ENCODE data around the gene FAM3C. TPM values are rescaled to one million over a fixed set of nuclear protein-coding genes. Genes with fewer than 3 reads are reported as not detected.

The FAM3C gene
- total and polyA plus RNA-seq, 2 donors (not counting 1 experiment from before 2014, with no cell fraction given) = 26.3 to 60.8 TPM

DNA sequence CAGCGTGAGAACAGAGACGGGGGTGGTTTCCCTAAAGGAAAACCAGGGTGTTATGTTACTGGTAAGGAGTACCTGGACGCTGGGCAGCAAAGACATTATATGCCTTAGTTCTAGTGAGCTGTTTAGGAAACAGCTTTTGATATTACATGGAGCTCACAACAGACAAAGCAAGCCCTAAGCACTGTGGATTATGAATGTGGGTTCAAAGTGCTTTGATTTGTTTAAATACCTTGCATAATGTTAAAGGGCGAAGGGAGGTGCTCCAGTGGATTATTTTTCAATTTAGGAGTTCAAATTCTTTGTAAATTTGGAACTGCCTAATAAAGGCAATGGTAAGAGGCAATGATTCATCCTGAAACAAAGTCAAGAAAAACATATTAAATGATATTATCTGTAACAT, 53.5 kb downstream of the FAM3C start:
- Histone ChIP-seq H3K79me2 (ENCODE audit: control insufficient read depth, insufficient read depth, low read length) (no peaks in the 10 kb centered on the region), H3K36me3 (ENCODE audit: control insufficient read depth, insufficient read depth, low read length) (no peaks in the 10 kb centered on the region), H2AFZ (ENCODE audit: low read length) (no peak overlapping the region), H3K4me2 (ENCODE audit: extremely low read depth, insufficient read depth, low read length) (no peak overlapping the region), H3K27me3 (ENCODE audit: control insufficient read depth, insufficient read depth, low read length) (no peaks in the 10 kb centered on the region), H3K4me3 (replicated peaks in 1 of 4; ENCODE audit: control extremely low read depth in 1 of 4, insufficient read depth in 1 of 4, low read depth in 3 of 4, low read length in 4 of 4) (no peak overlapping the region), H4K20me1 (ENCODE audit: control insufficient read depth, extremely low read depth, insufficient read depth, low read length) (no peaks in the 10 kb centered on the region), H3K9me3 (ENCODE audit: control insufficient read depth, insufficient read depth, low read depth, low read length) (no peaks in the 10 kb centered on the region), H3K4me1 (ENCODE audit: control insufficient read depth, extremely low read depth, insufficient read depth, low read length) (no peaks in the 10 kb centered on the region), H3K27ac (ENCODE audit: insufficient read depth, low read length) (no peak overlapping the region), H3K9ac (ENCODE audit: insufficient read depth, low read length) (no peak overlapping the region)
- DNase-seq (ENCODE audit: low read depth in 2 of 2) = no peak
- TF ChIP-seq, protein P1, sequence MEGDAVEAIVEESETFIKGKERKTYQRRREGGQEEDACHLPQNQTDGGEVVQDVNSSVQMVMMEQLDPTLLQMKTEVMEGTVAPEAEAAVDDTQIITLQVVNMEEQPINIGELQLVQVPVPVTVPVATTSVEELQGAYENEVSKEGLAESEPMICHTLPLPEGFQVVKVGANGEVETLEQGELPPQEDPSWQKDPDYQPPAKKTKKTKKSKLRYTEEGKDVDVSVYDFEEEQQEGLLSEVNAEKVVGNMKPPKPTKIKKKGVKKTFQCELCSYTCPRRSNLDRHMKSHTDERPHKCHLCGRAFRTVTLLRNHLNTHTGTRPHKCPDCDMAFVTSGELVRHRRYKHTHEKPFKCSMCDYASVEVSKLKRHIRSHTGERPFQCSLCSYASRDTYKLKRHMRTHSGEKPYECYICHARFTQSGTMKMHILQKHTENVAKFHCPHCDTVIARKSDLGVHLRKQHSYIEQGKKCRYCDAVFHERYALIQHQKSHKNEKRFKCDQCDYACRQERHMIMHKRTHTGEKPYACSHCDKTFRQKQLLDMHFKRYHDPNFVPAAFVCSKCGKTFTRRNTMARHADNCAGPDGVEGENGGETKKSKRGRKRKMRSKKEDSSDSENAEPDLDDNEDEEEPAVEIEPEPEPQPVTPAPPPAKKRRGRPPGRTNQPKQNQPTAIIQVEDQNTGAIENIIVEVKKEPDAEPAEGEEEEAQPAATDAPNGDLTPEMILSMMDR (conservative IDR thresholded peaks at IDR 0.05 in 1 of 2, IDR thresholded peaks at IDR 0.05 in 1 of 2; ENCODE audit: low read depth in 1 of 2, low read length in 2 of 2) = no peak
- no peak for TF ChIP-seq EZH2 (IDR thresholded peaks at IDR 0.05; ENCODE audit: low read length, missing control alignments)

DNA sequence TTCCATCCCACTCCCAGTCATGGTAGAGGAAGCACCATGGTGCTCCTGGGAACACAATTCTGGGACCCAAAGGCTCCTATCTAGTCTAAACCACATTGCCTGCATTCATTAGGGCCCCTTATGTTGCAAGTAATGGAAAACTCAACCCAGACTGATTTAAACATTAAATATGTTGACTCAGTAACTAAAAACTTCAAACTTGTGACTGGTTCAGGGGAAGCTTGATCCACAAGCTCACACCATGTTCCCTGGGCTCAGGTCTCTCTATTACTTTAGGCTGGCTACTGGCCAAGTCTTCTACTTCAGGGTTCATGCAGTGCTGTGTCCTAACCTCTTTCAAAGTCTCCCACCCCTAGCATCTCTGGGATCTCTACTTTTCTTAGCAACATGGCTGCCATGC, 54.2 kb downstream of the FAM3C start:
- TF ChIP-seq EZH2 (IDR thresholded peaks at IDR 0.05; ENCODE audit: low read length, missing control alignments) = no peak
- TF ChIP-seq, protein P1 (conservative IDR thresholded peaks at IDR 0.05 in 1 of 2, IDR thresholded peaks at IDR 0.05 in 1 of 2; ENCODE audit: low read depth in 1 of 2, low read length in 2 of 2) = no peak
- Histone ChIP-seq H4K20me1 (ENCODE audit: control insufficient read depth, extremely low read depth, insufficient read depth, low read length) (no peaks in the 10 kb centered on the region), H2AFZ (ENCODE audit: low read length) (no peak overlapping the region), H3K79me2 (ENCODE audit: control insufficient read depth, insufficient read depth, low read length) (no peaks in the 10 kb centered on the region), H3K4me3 (replicated peaks in 1 of 4; ENCODE audit: control extremely low read depth in 1 of 4, insufficient read depth in 1 of 4, low read depth in 3 of 4, low read length in 4 of 4) (no peak overlapping the region), H3K4me1 (ENCODE audit: control insufficient read depth, extremely low read depth, insufficient read depth, low read length) (no peaks in the 10 kb centered on the region), H3K4me2 (ENCODE audit: extremely low read depth, insufficient read depth, low read length) (no peak overlapping the region), H3K36me3 (ENCODE audit: control insufficient read depth, insufficient read depth, low read length) (no peaks in the 10 kb centered on the region), H3K9ac (ENCODE audit: insufficient read depth, low read length) (no peak overlapping the region), H3K27ac (ENCODE audit: insufficient read depth, low read length) (no peak overlapping the region), H3K9me3 (ENCODE audit: control insufficient read depth, insufficient read depth, low read depth, low read length) (no peaks in the 10 kb centered on the region), H3K27me3 (ENCODE audit: control insufficient read depth, insufficient read depth, low read length) (no peaks in the 10 kb centered on the region)
- no peak for DNase-seq (ENCODE audit: low read depth in 2 of 2)

DNA sequence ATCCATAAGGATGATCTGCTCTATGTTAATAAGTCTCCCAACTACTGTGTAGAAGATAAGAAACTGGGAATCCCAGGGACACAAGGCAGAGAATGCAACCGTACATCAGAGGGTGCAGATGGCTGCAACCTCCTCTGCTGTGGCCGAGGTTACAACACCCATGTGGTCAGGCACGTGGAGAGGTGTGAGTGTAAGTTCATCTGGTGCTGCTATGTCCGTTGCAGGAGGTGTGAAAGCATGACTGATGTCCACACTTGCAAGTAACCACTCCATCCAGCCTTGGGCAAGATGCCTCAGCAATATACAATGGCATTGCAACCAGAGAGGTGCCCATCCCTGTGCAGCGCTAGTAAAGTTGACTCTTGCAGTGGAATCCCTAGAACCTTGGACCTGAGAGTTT, 57.0 kb downstream of the FAM3C start:
- Histone ChIP-seq H3K4me1 (ENCODE audit: control insufficient read depth, extremely low read depth, insufficient read depth, low read length) (no peaks in the 10 kb centered on the region), H3K9ac (ENCODE audit: insufficient read depth, low read length) (no peak overlapping the region), H3K27ac (ENCODE audit: insufficient read depth, low read length) (no peak overlapping the region), H3K36me3 (ENCODE audit: control insufficient read depth, insufficient read depth, low read length) (no peaks in the 10 kb centered on the region), H4K20me1 (ENCODE audit: control insufficient read depth, extremely low read depth, insufficient read depth, low read length) (no peaks in the 10 kb centered on the region), H2AFZ (ENCODE audit: low read length) (no peak overlapping the region), H3K4me3 (replicated peaks in 1 of 4; ENCODE audit: control extremely low read depth in 1 of 4, insufficient read depth in 1 of 4, low read depth in 3 of 4, low read length in 4 of 4) (no peak overlapping the region), H3K79me2 (ENCODE audit: control insufficient read depth, insufficient read depth, low read length) (no peaks in the 10 kb centered on the region), H3K9me3 (ENCODE audit: control insufficient read depth, insufficient read depth, low read depth, low read length) (no peaks in the 10 kb centered on the region), H3K27me3 (ENCODE audit: control insufficient read depth, insufficient read depth, low read length) (no peaks in the 10 kb centered on the region), H3K4me2 (ENCODE audit: extremely low read depth, insufficient read depth, low read length) (no peak overlapping the region)
- DNase-seq (ENCODE audit: low read depth in 2 of 2) = no peak
- TF ChIP-seq EZH2 (IDR thresholded peaks at IDR 0.05; ENCODE audit: low read length, missing control alignments) = no peak
- TF ChIP-seq, protein P1 (conservative IDR thresholded peaks at IDR 0.05 in 1 of 2, IDR thresholded peaks at IDR 0.05 in 1 of 2; ENCODE audit: low read depth in 1 of 2, low read length in 2 of 2) = no peak
